ENCODE results near the gene CBLN3. TPM values are rescaled to one million over a fixed set of nuclear protein-coding genes. Genes with fewer than 3 reads are reported as not detected.

Gene CBLN3
- total RNA-seq, 1 donor from 2014 or later, result under 0.01 TPM

DNA sequence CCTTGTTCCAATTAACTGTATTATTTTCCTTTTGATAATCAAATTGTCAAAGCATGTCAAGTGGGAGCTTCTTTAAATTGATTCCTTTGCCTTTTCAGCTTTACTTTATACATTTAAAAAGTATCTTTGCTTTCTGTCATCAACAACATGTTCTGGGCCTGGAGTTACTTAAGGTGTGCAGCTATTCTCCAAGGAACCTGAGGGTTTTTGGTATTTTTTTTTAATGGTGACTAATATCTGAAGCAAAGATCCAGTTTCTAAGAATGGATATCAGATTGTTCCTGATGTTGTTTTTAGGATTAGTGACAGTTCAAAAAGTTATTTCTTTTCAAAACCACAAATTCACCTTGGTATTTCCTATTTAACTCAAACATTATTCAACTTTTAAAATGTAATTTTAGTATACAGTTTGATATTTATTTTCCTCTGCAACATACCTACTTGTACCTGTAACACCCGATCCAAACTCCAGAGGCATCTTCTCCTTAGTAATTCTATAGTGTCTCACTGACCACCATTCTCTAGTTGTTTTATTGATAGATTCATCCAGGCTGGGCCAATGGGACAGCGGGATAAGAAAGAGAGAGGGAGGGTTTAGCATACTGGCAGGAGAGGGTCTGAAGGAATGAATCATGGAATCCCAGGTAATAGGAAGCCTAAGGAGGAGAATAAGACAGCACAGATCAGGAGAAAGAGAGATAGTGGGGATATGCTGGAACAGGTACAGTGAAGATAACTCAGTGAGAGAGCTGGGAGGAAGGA, 3.1 kb downstream of the CBLN3 start:
- no peaks in the 10 kb centered on the region for H3K9me3 ChIP-seq (ENCODE audit: control insufficient read depth in 3 of 3, low read length in 3 of 3)
- H3K4me3 ChIP-seq (ENCODE audit: low read length in 3 of 3), result no peak overlapping the region
- H3K27me3 ChIP-seq (ENCODE audit: control insufficient read depth in 3 of 3, insufficient read depth in 3 of 3, low read length in 3 of 3), result no peaks in the 10 kb centered on the region
- peaks cover 15 to 17% (median 17%) of the 10 kb centered on the region in 3 donors for H3K4me1 ChIP-seq (ENCODE audit: control insufficient read depth in 3 of 3, insufficient read depth in 3 of 3, low read length in 3 of 3)
- H3K27ac ChIP-seq (ENCODE audit: low read depth, low read length), result no peak overlapping the region
- peaks cover 0 to 3% (median 3%) of the 10 kb centered on the region in 3 donors for H3K36me3 ChIP-seq (ENCODE audit: control insufficient read depth in 3 of 3, insufficient read depth in 3 of 3, low read length in 3 of 3)
- no peak overlapping the region for H3K9ac ChIP-seq (ENCODE audit: low read depth in 1 of 3, low read length in 3 of 3)

DNA sequence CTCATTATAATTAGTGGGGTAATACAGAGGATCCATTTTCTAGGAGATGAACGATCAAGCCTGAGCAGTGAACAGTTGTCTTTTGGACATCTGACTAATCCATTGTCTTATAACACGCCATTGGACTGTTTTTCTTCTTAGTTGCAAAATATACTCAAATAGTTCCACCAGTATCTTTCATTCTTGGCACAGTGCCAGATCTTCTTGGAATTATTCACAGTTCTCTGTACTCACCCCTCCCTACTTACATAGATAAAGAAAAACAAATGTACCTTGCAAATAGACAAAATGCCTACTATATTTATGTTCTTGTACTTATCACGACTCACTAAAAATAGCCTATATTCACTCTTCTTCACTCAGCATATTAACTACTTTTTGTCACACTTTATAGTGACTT, 3.8 kb downstream of the CBLN3 start:
- Histone ChIP-seq H3K36me3 (ENCODE audit: control insufficient read depth in 3 of 3, insufficient read depth in 3 of 3, low read length in 3 of 3) (no peaks in the 10 kb centered on the region), H3K9ac (ENCODE audit: low read depth in 1 of 3, low read length in 3 of 3) (no peak overlapping the region), H3K9me3 (ENCODE audit: control insufficient read depth in 3 of 3, low read length in 3 of 3) (no peaks in the 10 kb centered on the region), H3K4me3 (ENCODE audit: low read length in 3 of 3) (no peak overlapping the region), H3K27ac (ENCODE audit: low read depth, low read length) (peak overlapping the region; percentile 37), H3K4me1 (ENCODE audit: control insufficient read depth in 3 of 3, insufficient read depth in 3 of 3, low read length in 3 of 3) (peaks cover 9 to 11% (median 10%) of the 10 kb centered on the region in 3 donors), H3K27me3 (ENCODE audit: control insufficient read depth in 3 of 3, insufficient read depth in 3 of 3, low read length in 3 of 3) (no peaks in the 10 kb centered on the region)

DNA sequence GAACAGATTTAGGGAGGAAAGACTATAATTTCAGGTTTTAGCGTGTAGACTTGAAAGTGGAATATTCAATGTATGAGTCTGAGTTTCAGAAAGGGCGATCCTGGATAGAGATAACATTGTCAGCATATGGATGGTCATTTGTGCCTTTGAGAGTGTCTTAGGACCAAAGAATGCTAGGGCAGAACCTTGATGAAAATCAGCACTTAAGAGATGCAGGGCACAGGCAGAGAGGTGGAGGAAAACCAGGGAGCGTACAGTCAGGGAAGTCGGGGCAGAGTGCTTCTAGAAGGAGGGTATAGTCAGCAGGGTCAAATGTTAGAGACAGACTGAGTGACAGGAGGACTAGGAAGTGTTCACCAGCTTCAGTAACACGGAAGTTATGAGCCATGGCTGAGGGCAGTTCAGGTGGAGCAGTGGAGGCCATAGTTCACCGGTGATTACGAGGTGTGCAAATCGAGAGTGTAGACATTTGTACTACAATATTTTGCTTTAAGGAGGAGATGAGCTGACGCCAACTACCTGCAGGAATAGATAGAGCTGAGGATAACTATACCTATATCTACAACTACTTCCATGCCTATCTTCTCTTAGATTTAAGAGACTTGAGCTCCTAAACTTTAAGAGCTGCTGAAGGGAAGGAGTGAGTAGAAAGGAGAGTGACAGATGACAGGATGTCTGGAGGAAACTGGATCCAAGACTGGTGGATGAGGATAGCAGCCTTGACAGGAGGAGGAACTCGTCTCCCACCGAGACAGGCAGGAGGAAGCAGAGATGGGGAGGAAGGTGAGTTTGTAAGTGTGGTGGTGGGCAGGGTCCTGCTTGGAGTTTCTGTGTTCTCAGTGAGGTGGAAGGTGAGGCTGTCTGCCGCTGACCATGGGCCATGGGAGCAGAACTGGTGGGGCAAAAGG, 6.5 kb downstream of the CBLN3 start:
- no peak overlapping the region for H3K9ac ChIP-seq (ENCODE audit: low read depth in 1 of 3, low read length in 3 of 3)
- H3K4me3 ChIP-seq (ENCODE audit: low read length in 3 of 3), result no peak overlapping the region
- H3K9me3 ChIP-seq (ENCODE audit: control insufficient read depth in 3 of 3, low read length in 3 of 3), result no peaks in the 10 kb centered on the region
- no peak overlapping the region for H3K27ac ChIP-seq (ENCODE audit: low read depth, low read length)
- H3K4me1 ChIP-seq (ENCODE audit: control insufficient read depth in 3 of 3, insufficient read depth in 3 of 3, low read length in 3 of 3), result peaks cover 0 to 3% (median 2%) of the 10 kb centered on the region in 3 donors
- peaks cover 0 to 6% (median 2%) of the 10 kb centered on the region in 3 donors for H3K27me3 ChIP-seq (ENCODE audit: control insufficient read depth in 3 of 3, insufficient read depth in 3 of 3, low read length in 3 of 3)
- H3K36me3 ChIP-seq (ENCODE audit: control insufficient read depth in 3 of 3, insufficient read depth in 3 of 3, low read length in 3 of 3), result no peaks in the 10 kb centered on the region

DNA sequence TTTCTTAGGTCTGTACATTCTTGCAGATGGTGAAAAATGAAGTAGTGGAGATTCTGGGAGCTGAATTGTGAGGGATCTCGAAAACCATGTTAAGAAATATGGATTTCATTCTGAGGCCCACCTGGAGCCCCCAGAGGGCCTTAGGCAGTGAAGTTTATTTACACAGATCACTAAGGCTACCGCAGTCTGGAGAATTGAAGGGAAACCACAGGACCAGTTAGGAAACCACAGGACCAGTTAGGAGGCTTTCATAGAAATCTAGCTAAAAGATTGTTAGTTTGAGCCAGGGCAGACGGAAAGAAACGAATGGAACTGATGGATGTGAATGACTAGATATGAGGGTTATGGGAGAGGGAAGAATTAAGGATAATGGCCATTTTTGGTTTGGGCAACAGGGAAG, 7.2 kb downstream of the CBLN3 start:
- Histone ChIP-seq H3K9ac (ENCODE audit: low read depth in 1 of 3, low read length in 3 of 3) (no peak overlapping the region), H3K36me3 (ENCODE audit: control insufficient read depth in 3 of 3, insufficient read depth in 3 of 3, low read length in 3 of 3) (no peaks in the 10 kb centered on the region), H3K4me1 (ENCODE audit: control insufficient read depth in 3 of 3, insufficient read depth in 3 of 3, low read length in 3 of 3) (peaks cover 0 to 3% (median 2%) of the 10 kb centered on the region in 3 donors), H3K4me3 (ENCODE audit: low read length in 3 of 3) (no peak overlapping the region), H3K27me3 (ENCODE audit: control insufficient read depth in 3 of 3, insufficient read depth in 3 of 3, low read length in 3 of 3) (peaks cover 0 to 6% (median 2%) of the 10 kb centered on the region in 3 donors), H3K27ac (ENCODE audit: low read depth, low read length) (no peak overlapping the region), H3K9me3 (ENCODE audit: control insufficient read depth in 3 of 3, low read length in 3 of 3) (no peaks in the 10 kb centered on the region)

DNA sequence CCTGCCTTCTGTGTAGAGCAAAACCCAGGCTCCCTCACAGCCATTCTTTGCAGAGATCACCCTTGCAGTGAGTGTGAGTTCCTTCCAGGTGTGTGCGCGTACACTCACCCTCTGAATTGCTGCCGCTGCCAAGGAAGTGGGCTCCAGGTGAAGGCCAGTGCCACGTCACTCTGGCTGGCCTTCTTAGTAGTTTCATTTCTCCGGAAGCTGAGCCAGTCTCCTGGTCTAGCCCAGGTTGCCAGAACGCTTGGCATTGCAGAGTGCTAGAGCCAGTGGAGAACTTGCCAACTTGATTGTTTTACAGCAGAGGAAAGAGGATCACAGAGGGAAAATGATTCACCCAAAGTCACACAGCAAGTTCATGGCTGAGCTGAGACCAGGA, 11.0 kb downstream of the CBLN3 start:
- Histone ChIP-seq H3K9me3 (ENCODE audit: control insufficient read depth in 3 of 3, low read length in 3 of 3) (no peaks in the 10 kb centered on the region), H3K27ac (ENCODE audit: low read depth, low read length) (no peak overlapping the region), H3K27me3 (ENCODE audit: control insufficient read depth in 3 of 3, insufficient read depth in 3 of 3, low read length in 3 of 3) (peaks cover 0 to 6% (median 2%) of the 10 kb centered on the region in 3 donors), H3K36me3 (ENCODE audit: control insufficient read depth in 3 of 3, insufficient read depth in 3 of 3, low read length in 3 of 3) (peaks cover 0 to 12% (median 4%) of the 10 kb centered on the region in 3 donors), H3K4me1 (ENCODE audit: control insufficient read depth in 3 of 3, insufficient read depth in 3 of 3, low read length in 3 of 3) (peaks cover 0 to 3% (median 2%) of the 10 kb centered on the region in 3 donors), H3K4me3 (ENCODE audit: low read length in 3 of 3) (no peak overlapping the region), H3K9ac (ENCODE audit: low read depth in 1 of 3, low read length in 3 of 3) (no peak overlapping the region)

DNA sequence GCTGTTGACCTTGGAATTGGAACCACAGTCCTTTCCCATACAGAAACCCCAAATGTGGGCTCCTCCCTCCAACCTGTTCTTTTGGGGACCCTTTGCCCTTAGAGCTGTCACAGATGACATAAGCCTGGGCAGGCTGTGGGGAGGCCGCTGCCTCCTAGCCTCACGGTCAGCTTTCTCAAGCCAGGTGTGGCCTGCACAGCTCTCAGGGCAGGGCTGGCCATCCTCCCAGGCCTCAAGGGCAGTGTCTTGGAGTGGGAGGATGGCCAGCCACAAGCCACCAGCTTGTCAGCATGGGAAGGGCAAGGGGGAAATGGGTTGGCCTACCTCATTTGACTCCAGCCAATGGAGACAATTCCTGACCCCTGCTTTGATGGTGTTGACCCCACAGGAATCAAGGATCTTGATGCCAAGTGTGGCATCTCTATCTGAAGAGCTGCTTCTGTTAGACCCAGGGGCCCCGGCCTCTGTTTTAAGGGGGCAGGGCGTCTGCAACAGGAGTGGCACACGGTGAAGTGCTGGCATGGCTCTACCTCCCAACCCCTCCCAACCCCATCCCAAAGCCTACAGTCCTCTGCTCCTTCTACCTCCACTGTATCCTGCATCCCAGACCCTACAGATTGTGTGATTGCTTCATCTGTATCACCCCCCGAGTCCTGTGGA, 11.5 kb downstream of the CBLN3 start:
- H3K36me3 ChIP-seq (ENCODE audit: control insufficient read depth in 3 of 3, insufficient read depth in 3 of 3, low read length in 3 of 3), result peaks cover 0 to 17% (median 4%) of the 10 kb centered on the region in 3 donors
- H3K27ac ChIP-seq (ENCODE audit: low read depth, low read length), result no peak overlapping the region
- peaks cover 0 to 6% (median 2%) of the 10 kb centered on the region in 3 donors for H3K27me3 ChIP-seq (ENCODE audit: control insufficient read depth in 3 of 3, insufficient read depth in 3 of 3, low read length in 3 of 3)
- no peaks in the 10 kb centered on the region for H3K9me3 ChIP-seq (ENCODE audit: control insufficient read depth in 3 of 3, low read length in 3 of 3)
- H3K4me3 ChIP-seq (ENCODE audit: low read length in 3 of 3), result no peak overlapping the region
- no peak overlapping the region for H3K9ac ChIP-seq (ENCODE audit: low read depth in 1 of 3, low read length in 3 of 3)
- H3K4me1 ChIP-seq (ENCODE audit: control insufficient read depth in 3 of 3, insufficient read depth in 3 of 3, low read length in 3 of 3), result peaks cover 0 to 3% (median 2%) of the 10 kb centered on the region in 3 donors

DNA sequence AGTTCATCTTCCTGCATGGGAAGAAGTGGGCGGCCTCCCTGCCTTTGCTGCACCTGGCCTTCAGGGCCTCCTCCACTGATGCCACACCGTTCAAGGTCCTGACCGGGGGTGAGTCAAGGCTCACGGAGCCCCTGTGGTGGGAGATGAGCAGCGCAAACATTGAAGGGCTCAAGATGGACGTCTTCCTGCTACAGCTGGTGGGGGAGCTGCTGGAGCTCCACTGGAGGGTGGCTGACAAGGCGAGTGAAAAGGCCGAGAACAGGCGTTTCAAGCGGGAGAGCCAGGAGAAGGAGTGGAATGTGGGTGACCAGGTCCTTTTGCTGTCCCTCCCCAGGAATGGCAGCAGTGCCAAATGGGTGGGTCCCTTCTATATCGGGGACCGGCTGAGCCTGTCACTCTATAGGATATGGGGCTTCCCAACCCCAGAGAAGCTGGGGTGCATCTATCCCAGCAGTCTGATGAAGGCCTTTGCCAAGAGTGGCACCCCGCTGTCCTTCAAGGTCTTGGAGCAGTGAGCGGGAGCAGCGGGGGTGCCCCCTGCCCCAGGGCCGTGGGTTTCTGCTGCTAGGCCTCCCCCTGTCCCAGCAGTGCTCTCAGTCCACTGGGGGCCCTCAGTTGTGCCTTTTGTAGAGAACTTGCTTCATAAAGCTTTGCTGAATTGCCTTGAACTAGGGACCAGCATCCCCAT, 12.4 kb downstream of the CBLN3 start:
- no peak overlapping the region for H3K9ac ChIP-seq (ENCODE audit: low read depth in 1 of 3, low read length in 3 of 3)
- H3K4me3 ChIP-seq (ENCODE audit: low read length in 3 of 3), result no peak overlapping the region
- peaks cover 0 to 6% (median 2%) of the 10 kb centered on the region in 3 donors for H3K27me3 ChIP-seq (ENCODE audit: control insufficient read depth in 3 of 3, insufficient read depth in 3 of 3, low read length in 3 of 3)
- H3K4me1 ChIP-seq (ENCODE audit: control insufficient read depth in 3 of 3, insufficient read depth in 3 of 3, low read length in 3 of 3), result peaks cover 0 to 3% (median 2%) of the 10 kb centered on the region in 3 donors
- H3K27ac ChIP-seq (ENCODE audit: low read depth, low read length), result no peak overlapping the region
- no peaks in the 10 kb centered on the region for H3K9me3 ChIP-seq (ENCODE audit: control insufficient read depth in 3 of 3, low read length in 3 of 3)
- peaks cover 0 to 22% (median 4%) of the 10 kb centered on the region in 3 donors for H3K36me3 ChIP-seq (ENCODE audit: control insufficient read depth in 3 of 3, insufficient read depth in 3 of 3, low read length in 3 of 3)

DNA sequence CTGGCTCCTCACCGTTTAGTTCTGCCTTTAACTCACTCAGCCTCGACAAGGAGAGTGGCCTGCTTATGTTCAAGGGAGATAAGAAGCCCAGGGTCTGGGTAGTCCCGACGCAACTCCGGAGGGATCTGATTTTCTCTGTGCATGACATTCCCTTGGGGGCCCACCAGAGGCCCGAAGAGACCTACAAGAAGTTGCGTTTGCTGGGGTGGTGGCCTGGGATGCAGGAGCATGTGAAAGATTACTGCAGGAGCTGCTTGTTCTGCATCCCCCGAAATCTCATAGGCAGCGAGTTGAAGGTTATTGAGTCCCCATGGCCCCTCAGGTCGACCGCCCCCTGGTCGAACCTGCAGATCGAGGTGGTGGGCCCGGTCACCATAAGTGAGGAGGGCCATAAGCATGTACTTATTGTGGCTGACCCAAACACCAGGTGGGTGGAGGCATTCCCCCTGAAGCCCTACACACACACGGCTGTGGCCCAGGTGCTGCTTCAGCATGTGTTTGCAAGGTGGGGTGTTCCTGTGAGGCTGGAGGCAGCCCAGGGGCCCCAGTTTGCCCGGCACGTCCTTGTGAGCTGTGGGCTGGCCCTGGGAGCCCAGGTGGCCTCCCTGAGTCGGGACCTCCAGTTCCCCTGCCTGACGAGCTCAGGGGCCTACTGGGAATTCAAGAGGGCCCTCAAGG, 13.1 kb downstream of the CBLN3 start:
- Histone ChIP-seq H3K27ac (ENCODE audit: low read depth, low read length) (no peak overlapping the region), H3K9me3 (ENCODE audit: control insufficient read depth in 3 of 3, low read length in 3 of 3) (no peaks in the 10 kb centered on the region)

More for the DNA sequence above, 13.1 kb downstream of the CBLN3 start:
- Histone ChIP-seq H3K9ac (ENCODE audit: low read depth in 1 of 3, low read length in 3 of 3) (no peak overlapping the region), H3K27me3 (ENCODE audit: control insufficient read depth in 3 of 3, insufficient read depth in 3 of 3, low read length in 3 of 3) (peaks cover 0 to 6% (median 2%) of the 10 kb centered on the region in 3 donors), H3K4me3 (ENCODE audit: low read length in 3 of 3) (no peak overlapping the region), H3K4me1 (ENCODE audit: control insufficient read depth in 3 of 3, insufficient read depth in 3 of 3, low read length in 3 of 3) (peaks cover 0 to 3% (median 2%) of the 10 kb centered on the region in 3 donors), H3K36me3 (ENCODE audit: control insufficient read depth in 3 of 3, insufficient read depth in 3 of 3, low read length in 3 of 3) (peaks cover 0 to 22% (median 4%) of the 10 kb centered on the region in 3 donors)

Measured in skeletal muscle tissue (tissue), 4 donors.